Fibroblast of lung (primary cell): ENCODE measurements around the gene REPIN1. TPM values are rescaled to one million over a fixed set of nuclear protein-coding genes. Genes with fewer than 3 reads are reported as not detected.

Experiments
- DNase-seq, 2 donors: peaks; one replicate each; pipeline versions ENCODE4 v3.0.0 to v3.0.0-alpha.2; 2010; ENCODE audit warnings: low read depth in 2 of 2
- H2AFZ ChIP-seq: 2 replicates; pipeline ENCODE4 v1.5.1; 2012; ENCODE audit warnings: low read length, control low read depth, inconsistent platforms
- H3K27ac ChIP-seq: 2 replicates; pipeline ENCODE4 v1.5.1; 2011; ENCODE audit warnings: low read length, control low read depth; ENCODE audit not compliant: insufficient read depth
- H3K27me3 ChIP-seq: 2 replicates; pipeline ENCODE4 v1.5.1; 2011; ENCODE audit warnings: mild to moderate bottlenecking, low read length; ENCODE audit not compliant: control insufficient read depth, insufficient read depth
- H3K36me3 ChIP-seq: 2 replicates; pipeline ENCODE4 v1.5.1; 2011; ENCODE audit warnings: low read length; ENCODE audit not compliant: control insufficient read depth, insufficient read depth
- H3K4me1 ChIP-seq: 2 replicates; pipeline ENCODE4 v1.5.1; 2011; ENCODE audit warnings: low read length; ENCODE audit not compliant: control insufficient read depth, insufficient read depth; ENCODE audit errors: extremely low read depth
- H3K4me2 ChIP-seq: 2 replicates; pipeline ENCODE4 v1.5.1; 2011; ENCODE audit warnings: low read length, control low read depth; ENCODE audit not compliant: insufficient read depth; ENCODE audit errors: extremely low read depth
- H3K4me3 ChIP-seq, 4 experiments: fragments of 200-600 bp in 1 of 4; sonication (generic) in 1 of 4; replicated peaks in 1 of 4; 2 replicates each; pipeline ENCODE4 v1.5.1; 2011 to 2016; ENCODE audit warnings: low read length in 4 of 4, low read depth in 3 of 4, mild to moderate bottlenecking in 3 of 4, control low read depth in 2 of 4, inconsistent platforms in 1 of 4, mixed read lengths in 1 of 4; ENCODE audit not compliant: insufficient read depth in 1 of 4; ENCODE audit errors: control extremely low read depth in 1 of 4
- H3K79me2 ChIP-seq: 2 replicates; pipeline ENCODE4 v1.5.1; 2012; ENCODE audit warnings: mild to moderate bottlenecking, low read length, inconsistent platforms; ENCODE audit not compliant: control insufficient read depth, insufficient read depth
- H3K9ac ChIP-seq: 2 replicates; pipeline ENCODE4 v1.5.1; 2011; ENCODE audit warnings: mild to moderate bottlenecking, low read length, control low read depth; ENCODE audit not compliant: insufficient read depth
- H3K9me3 ChIP-seq: 2 replicates; pipeline ENCODE4 v1.5.1; 2012; ENCODE audit warnings: low read depth, low read length; ENCODE audit not compliant: control insufficient read depth, insufficient read depth
- H4K20me1 ChIP-seq: 2 replicates; pipeline ENCODE4 v1.5.1; 2011; ENCODE audit warnings: low read length; ENCODE audit not compliant: control insufficient read depth, insufficient read depth; ENCODE audit errors: extremely low read depth
- CTCF ChIP-seq, 2 donors: IDR thresholded peaks in 1 of 2; conservative IDR thresholded peaks in 1 of 2; 1 replicate in 1 of 2; 2 replicates in 1 of 2; pipeline ENCODE4 v1.5.1; 2011 to 2012; ENCODE audit warnings: low read length in 2 of 2, control low read depth in 1 of 2, inconsistent platforms in 1 of 2, low read depth in 1 of 2, mild to moderate bottlenecking in 1 of 2
- EZH2 ChIP-seq: IDR thresholded peaks from 2 replicates; pipeline ENCODE4 v1.5.1; 2012; ENCODE audit warnings: low read length, control low read depth, mild to moderate bottlenecking; ENCODE audit errors: missing control alignments
- polyA plus RNA-seq, 2 donors: library from polyadenylated mRNA; depleted of rRNA in 1 of 2; stranded (reverse) in 1 of 2; unstranded in 1 of 2; fragments of >200 nt; gene quantifications; 2 replicates each; pipeline ENCODE4 v1.2.1, GENCODE V29; 2011 to 2012; ENCODE audit warnings: missing spikeins in 1 of 2
- total RNA-seq: library from RNA; depleted of rRNA; stranded (reverse); fragments of >200 nt; gene quantifications from 2 replicates; pipeline ENCODE4 v1.2.1, GENCODE V29; 2014

Gene REPIN1
- total and polyA plus RNA-seq, 2 donors (not counting 1 experiment from before 2014, with no cell fraction given): 20.8 to 41.3 TPM

- Histone ChIP-seq H3K27me3 (no peaks in the 10 kb centered on the region), H3K4me2 (no peak overlapping the region), H3K9ac (no peak overlapping the region), H3K36me3 (peaks cover 1% of the 10 kb centered on the region), H4K20me1 (no peaks in the 10 kb centered on the region), H3K4me1 (peaks cover 10% of the 10 kb centered on the region), H2AFZ (no peak overlapping the region), H3K27ac (no peak overlapping the region), H3K79me2 (no peaks in the 10 kb centered on the region), H3K9me3 (no peaks in the 10 kb centered on the region), H3K4me3 (no peak overlapping the region)
- DNase-seq: no peak
- TF ChIP-seq EZH2 (no peak), CTCF (conservative IDR thresholded peaks at IDR 0.05 in 1 of 2, IDR thresholded peaks at IDR 0.05 in 1 of 2; ENCODE audit: low read depth in 1 of 2, low read length in 2 of 2) (no peak)
Observed at GRCh38 chr7:150402671-150403321, 34.2 kb downstream of the REPIN1 start.

- Histone ChIP-seq H3K27me3 (no peaks in the 10 kb centered on the region), H3K4me2 (no peak overlapping the region), H3K79me2 (no peaks in the 10 kb centered on the region), H3K36me3 (no peaks in the 10 kb centered on the region), H2AFZ (no peak overlapping the region), H4K20me1 (no peaks in the 10 kb centered on the region), H3K4me1 (peaks cover 10% of the 10 kb centered on the region), H3K9me3 (no peaks in the 10 kb centered on the region), H3K9ac (no peak overlapping the region), H3K4me3 (peak overlapping the region in 1 of 4 experiments; percentile 73), H3K27ac (no peak overlapping the region)
- TF ChIP-seq CTCF (conservative IDR thresholded peaks at IDR 0.05 in 1 of 2, IDR thresholded peaks at IDR 0.05 in 1 of 2; ENCODE audit: low read depth in 1 of 2, low read length in 2 of 2) (no peak), EZH2 (no peak)
- no peak for DNase-seq
Observed at GRCh38 chr7:150403376-150404171, 35.0 kb downstream of the REPIN1 start.

- H3K9ac ChIP-seq: peak overlapping the region; percentile 57
- no peaks in the 10 kb centered on the region for H3K9me3 ChIP-seq
- H3K36me3 ChIP-seq: no peaks in the 10 kb centered on the region
- peak overlapping the region; percentile 76 for H2AFZ ChIP-seq
- peak overlapping the region; percentile 88 for H3K4me2 ChIP-seq
- H4K20me1 ChIP-seq: no peaks in the 10 kb centered on the region
- peak overlapping the region; percentile 63 for H3K27ac ChIP-seq
- no peaks in the 10 kb centered on the region for H3K79me2 ChIP-seq
- peaks cover 10% of the 10 kb centered on the region for H3K4me1 ChIP-seq
- no peak for DNase-seq
- H3K27me3 ChIP-seq: no peaks in the 10 kb centered on the region
- TF ChIP-seq EZH2: no peak
- no peak for TF ChIP-seq CTCF (conservative IDR thresholded peaks at IDR 0.05 in 1 of 2, IDR thresholded peaks at IDR 0.05 in 1 of 2; ENCODE audit: low read depth in 1 of 2, low read length in 2 of 2)
- H3K4me3 ChIP-seq: peak overlapping the region; percentile 58 to 73 (median 70)
Observed at GRCh38 chr7:150404172-150404804, 35.7 kb downstream of the REPIN1 start.
